Skeletal muscle tissue (tissue), 4 donors: ENCODE measurements around the gene FANCI. TPM values are rescaled to one million over a fixed set of nuclear protein-coding genes. Genes with fewer than 3 reads are reported as not detected.
A peak's percentile ranks its signal among the peaks of the same experiment; 100 is the strongest.

Experiments
- H3K27ac ChIP-seq: one replicate; pipeline ENCODE4 v1.7.0; 2013; ENCODE audit warnings: mild to moderate bottlenecking, low read depth, low read length, inconsistent platforms
- H3K27me3 ChIP-seq, 3 donors: one replicate each; pipeline ENCODE4 v1.7.0; 2013; ENCODE audit warnings: low read length in 3 of 3; ENCODE audit not compliant: control insufficient read depth in 3 of 3, insufficient read depth in 3 of 3
- H3K36me3 ChIP-seq, 3 donors: one replicate each; pipeline ENCODE4 v1.7.0; 2013; ENCODE audit warnings: low read length in 3 of 3; ENCODE audit not compliant: control insufficient read depth in 3 of 3, insufficient read depth in 3 of 3
- H3K4me1 ChIP-seq, 3 donors: one replicate each; pipeline ENCODE4 v1.7.0; 2013; ENCODE audit warnings: low read length in 3 of 3, mild to moderate bottlenecking in 3 of 3; ENCODE audit not compliant: control insufficient read depth in 3 of 3, insufficient read depth in 3 of 3
- H3K4me3 ChIP-seq, 3 donors: one replicate each; pipeline ENCODE4 v1.7.0; 2013; ENCODE audit warnings: low read length in 3 of 3
- H3K9ac ChIP-seq, 3 donors: one replicate each; pipeline ENCODE4 v1.7.0; 2013; ENCODE audit warnings: low read length in 3 of 3, mild to moderate bottlenecking in 3 of 3, moderate library complexity in 2 of 3, low read depth in 1 of 3
- H3K9me3 ChIP-seq, 3 donors: one replicate each; pipeline ENCODE4 v1.7.0; 2013; ENCODE audit warnings: low read length in 3 of 3; ENCODE audit not compliant: control insufficient read depth in 3 of 3
- total RNA-seq: library from RNA; depleted of rRNA; stranded (reverse); fragments of >200 nt; gene quantifications from one replicate; pipeline ENCODE4 v1.2.3, GENCODE V29; 2014
- donor health status: Osteomylitis.

The FANCI gene
- total RNA-seq = 12.0 TPM

GRCh38 chr15:89243691-89244573 is at the start of gene FANCI:
TSS of gene FANCI (plus strand) at chr15:89243979. CDS start at chr15:89247648, 3,669 bp downstream.
- peaks cover 12 to 21% (median 15%) of the 10 kb centered on the region in 3 donors for H3K4me1 ChIP-seq
- no peaks in the 10 kb centered on the region for H3K27me3 ChIP-seq
- H3K27ac ChIP-seq = peak within 1 kb of the TSS; percentile 26
- peak within 1 kb of the TSS; percentile 91 to 96 (median 95) for H3K4me3 ChIP-seq
- no peaks in the 10 kb centered on the region for H3K36me3 ChIP-seq
- peak within 1 kb of the TSS; percentile 85 to 89 (median 88) for H3K9ac ChIP-seq
- H3K9me3 ChIP-seq = no peaks in the 10 kb centered on the region

DNA sequence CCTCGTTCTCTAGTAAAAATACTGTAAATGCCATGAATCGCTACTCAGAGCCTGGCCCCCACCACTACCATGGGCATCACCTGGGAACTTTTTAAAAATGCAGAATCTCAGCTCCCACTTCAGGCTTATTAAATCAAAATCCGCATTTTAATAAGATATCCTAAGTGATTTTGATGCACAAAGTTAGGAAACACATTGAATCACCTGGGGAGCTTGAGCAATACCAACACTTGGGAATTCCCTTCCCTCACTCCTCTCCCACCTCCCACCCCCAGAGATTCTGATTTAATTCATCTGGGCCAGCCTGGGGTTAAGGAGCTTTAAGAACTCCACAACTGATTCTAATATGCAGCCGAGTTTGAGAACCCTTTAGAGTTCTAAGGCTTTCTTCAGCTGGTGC is 49.2 kb upstream of the FANCI start:
- no peak overlapping the region for H3K4me3 ChIP-seq
- peaks cover 3 to 16% (median 4%) of the 10 kb centered on the region in 3 donors for H3K4me1 ChIP-seq
- peaks cover 44 to 72% (median 49%) of the 10 kb centered on the region in 3 donors for H3K36me3 ChIP-seq
- no peak overlapping the region for H3K27ac ChIP-seq
- no peaks in the 10 kb centered on the region for H3K9me3 ChIP-seq
- no peak overlapping the region for H3K9ac ChIP-seq
- no peaks in the 10 kb centered on the region for H3K27me3 ChIP-seq

DNA sequence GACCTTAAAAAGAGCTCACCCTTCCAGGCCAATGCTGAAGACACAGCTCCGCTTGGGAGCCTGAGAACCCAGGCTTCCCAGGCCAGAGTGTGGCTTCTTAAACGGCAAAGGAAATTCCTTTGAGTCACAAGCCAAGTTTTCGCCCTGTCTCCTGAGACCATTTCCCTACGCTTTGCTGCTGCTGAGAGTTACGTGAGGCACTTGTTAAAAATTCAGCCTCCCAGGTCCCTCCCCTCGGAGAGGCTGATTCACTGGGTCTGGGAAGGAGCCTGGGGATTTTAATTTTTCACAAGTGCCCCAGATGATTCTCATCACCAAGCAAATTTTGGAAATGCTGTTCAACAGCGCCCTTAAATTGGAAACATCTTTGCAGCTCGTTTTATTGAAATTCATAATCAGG is 47.9 kb upstream of the FANCI start:
- H3K27ac ChIP-seq = peak overlapping the region; percentile 34
- H3K4me1 ChIP-seq = peaks cover 3 to 16% (median 4%) of the 10 kb centered on the region in 3 donors
- no peak overlapping the region for H3K4me3 ChIP-seq
- H3K27me3 ChIP-seq = no peaks in the 10 kb centered on the region
- H3K9ac ChIP-seq = no peak overlapping the region
- H3K36me3 ChIP-seq = peaks cover 36 to 66% (median 39%) of the 10 kb centered on the region in 3 donors
- H3K9me3 ChIP-seq = no peaks in the 10 kb centered on the region

GRCh38 chr15:89196241-89196640 is 47.5 kb upstream of the FANCI start:
- peaks cover 32 to 62% (median 35%) of the 10 kb centered on the region in 3 donors for H3K36me3 ChIP-seq
- H3K9me3 ChIP-seq = no peaks in the 10 kb centered on the region
- H3K27me3 ChIP-seq = no peaks in the 10 kb centered on the region
- H3K4me3 ChIP-seq = no peak overlapping the region
- H3K27ac ChIP-seq = peak overlapping the region; percentile 34
- H3K4me1 ChIP-seq = peaks cover 3 to 16% (median 4%) of the 10 kb centered on the region in 3 donors
- no peak overlapping the region for H3K9ac ChIP-seq

DNA sequence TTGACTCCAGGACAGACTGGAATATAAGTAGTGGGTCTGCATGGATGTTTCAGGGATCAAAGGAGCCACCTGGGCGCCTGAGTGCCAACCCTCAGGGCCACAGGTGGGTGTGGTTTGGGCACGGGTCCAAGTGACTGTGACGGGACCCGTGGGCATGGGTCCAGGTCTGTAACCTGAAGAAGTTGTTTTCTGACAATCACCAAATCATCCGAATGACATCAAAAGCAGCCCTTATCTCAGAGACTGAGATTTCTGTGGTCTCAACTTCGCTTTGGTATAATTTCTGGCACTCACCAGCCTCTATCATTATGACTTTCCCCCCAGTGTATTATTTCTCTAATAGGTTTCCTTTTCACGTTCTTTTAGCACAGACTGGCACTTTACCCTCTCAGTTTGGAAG is 46.8 kb upstream of the FANCI start:
- Histone ChIP-seq H3K9ac (no peak overlapping the region), H3K27ac (no peak overlapping the region), H3K36me3 (peaks cover 30 to 56% (median 31%) of the 10 kb centered on the region in 3 donors), H3K27me3 (no peaks in the 10 kb centered on the region), H3K4me3 (no peak overlapping the region), H3K9me3 (no peaks in the 10 kb centered on the region), H3K4me1 (peaks cover 3 to 16% (median 4%) of the 10 kb centered on the region in 3 donors)

DNA sequence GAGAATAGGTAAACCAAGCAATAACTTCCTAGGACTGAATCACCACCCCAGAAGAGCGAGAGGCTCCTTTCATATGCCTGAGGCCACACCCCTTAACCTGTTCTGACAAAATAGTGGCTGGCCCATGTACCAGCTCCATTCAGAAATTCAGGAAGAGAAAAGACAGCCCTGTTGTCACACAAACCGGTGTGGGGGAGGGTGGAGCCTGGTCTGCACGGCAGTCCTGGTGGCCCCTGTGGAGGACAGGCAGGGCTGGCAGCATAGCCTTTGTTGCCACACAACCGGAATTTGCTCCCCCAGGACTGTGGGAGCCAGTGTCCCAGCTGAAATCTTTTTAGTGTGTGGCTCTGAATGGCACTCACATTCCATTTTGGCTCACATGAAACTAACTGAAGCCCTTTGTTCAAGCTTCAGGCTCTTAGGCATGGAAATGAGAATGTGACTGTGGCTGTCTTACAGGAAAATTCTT is 46.2 kb upstream of the FANCI start:
- H3K4me1 ChIP-seq = peaks cover 3 to 16% (median 4%) of the 10 kb centered on the region in 3 donors
- no peak overlapping the region for H3K27ac ChIP-seq
- H3K36me3 ChIP-seq = peaks cover 28 to 53% (median 29%) of the 10 kb centered on the region in 3 donors
- no peak overlapping the region for H3K9ac ChIP-seq
- no peaks in the 10 kb centered on the region for H3K9me3 ChIP-seq
- no peaks in the 10 kb centered on the region for H3K27me3 ChIP-seq
- no peak overlapping the region for H3K4me3 ChIP-seq

DNA sequence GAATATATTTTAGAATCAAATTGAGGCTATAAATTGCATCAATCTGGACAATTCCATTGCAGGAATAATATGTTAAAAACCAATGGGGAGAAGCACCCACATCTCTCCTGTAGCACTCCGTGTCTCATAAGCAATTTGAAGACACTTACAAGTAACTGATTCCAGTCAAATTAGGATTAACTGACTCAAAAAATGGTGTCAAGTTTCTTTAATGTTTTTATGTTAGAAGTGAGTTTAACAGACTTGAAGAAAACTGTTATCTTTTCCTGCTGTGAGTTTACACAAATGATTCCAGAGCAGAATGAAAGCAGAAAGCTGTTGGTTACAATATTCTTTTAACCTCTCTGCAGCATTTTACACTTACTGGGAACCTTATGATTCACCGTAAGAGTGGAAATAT is 45.6 kb upstream of the FANCI start:
- Histone ChIP-seq H3K4me1 (peaks cover 3 to 16% (median 4%) of the 10 kb centered on the region in 3 donors), H3K27ac (no peak overlapping the region), H3K36me3 (peaks cover 21 to 46% (median 23%) of the 10 kb centered on the region in 3 donors), H3K27me3 (no peaks in the 10 kb centered on the region), H3K9me3 (no peaks in the 10 kb centered on the region), H3K4me3 (no peak overlapping the region), H3K9ac (no peak overlapping the region)

DNA sequence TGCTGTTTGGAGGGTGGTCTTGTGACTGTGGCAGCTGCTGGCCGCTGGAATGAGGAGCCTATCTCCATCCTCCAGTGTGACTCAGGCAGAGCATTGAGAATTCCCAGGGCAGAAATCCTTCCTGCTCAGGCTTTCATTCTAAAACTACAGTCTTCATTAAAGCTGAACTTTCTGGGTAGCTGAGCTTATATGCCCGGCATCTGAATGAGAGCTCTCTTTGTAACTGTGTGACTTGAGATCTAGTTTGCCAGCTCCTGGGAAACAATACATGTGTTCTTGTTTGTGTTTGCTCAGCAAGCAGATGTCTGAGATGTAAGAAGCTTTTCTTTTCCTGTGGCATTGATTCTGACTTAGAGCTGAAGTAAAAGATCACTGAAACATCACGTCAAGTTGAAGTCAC is 44.8 kb upstream of the FANCI start:
- Histone ChIP-seq H3K27me3 (no peaks in the 10 kb centered on the region), H3K36me3 (peaks cover 17 to 42% (median 18%) of the 10 kb centered on the region in 3 donors), H3K27ac (no peak overlapping the region), H3K9ac (no peak overlapping the region), H3K4me1 (peaks cover 3 to 16% (median 4%) of the 10 kb centered on the region in 3 donors), H3K4me3 (no peak overlapping the region), H3K9me3 (no peaks in the 10 kb centered on the region)

DNA sequence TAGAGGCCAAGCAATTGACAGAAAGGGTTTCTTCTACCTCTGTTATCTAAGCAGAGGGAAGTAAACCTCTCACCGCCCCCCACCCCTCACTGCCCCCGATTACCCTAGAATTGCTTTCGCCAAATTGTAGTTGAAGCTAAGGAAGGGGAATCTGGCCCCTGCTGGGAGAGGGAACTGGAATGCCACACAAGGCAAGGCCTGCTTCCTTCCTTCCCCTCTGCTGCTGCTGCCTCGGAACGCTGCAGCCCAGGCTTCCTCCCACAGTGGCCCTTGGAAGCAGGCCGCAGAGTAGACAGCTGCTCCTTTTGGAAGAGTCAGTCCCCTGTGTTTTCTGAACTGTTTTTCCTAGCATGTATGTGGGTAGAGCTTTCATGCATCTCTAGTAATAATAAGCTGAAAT is 44.0 kb upstream of the FANCI start:
- Histone ChIP-seq H3K9me3 (no peaks in the 10 kb centered on the region), H3K36me3 (peaks cover 14 to 34% (median 16%) of the 10 kb centered on the region in 3 donors), H3K27ac (no peak overlapping the region), H3K27me3 (no peaks in the 10 kb centered on the region), H3K4me3 (no peak overlapping the region), H3K4me1 (peaks cover 3 to 16% (median 4%) of the 10 kb centered on the region in 3 donors), H3K9ac (no peak overlapping the region)

GRCh38 chr15:89200182-89200581 is 43.6 kb upstream of the FANCI start:
- no peaks in the 10 kb centered on the region for H3K27me3 ChIP-seq
- H3K4me3 ChIP-seq = no peak overlapping the region
- no peak overlapping the region for H3K27ac ChIP-seq
- peaks cover 10 to 30% (median 12%) of the 10 kb centered on the region in 3 donors for H3K36me3 ChIP-seq
- no peaks in the 10 kb centered on the region for H3K9me3 ChIP-seq
- peaks cover 2 to 11% (median 4%) of the 10 kb centered on the region in 3 donors for H3K4me1 ChIP-seq
- H3K9ac ChIP-seq = no peak overlapping the region
